Measurements from ENCODE around the gene ITIH3.

Gene ITIH3

GRCh38 chr3:52847726-52848125 is 53.1 kb downstream of the ITIH3 start:
- Mint-ChIP-seq H3K4me3 (no peak overlapping the region), H3K36me3 (ENCODE audit: low read depth) (peaks cover 6% of the 10 kb centered on the region), H3K27me3 (ENCODE audit: low read depth) (no peaks in the 10 kb centered on the region), H3K27ac (no peak overlapping the region), H3K4me1 (ENCODE audit: low read depth) (peaks cover 1% of the 10 kb centered on the region), H3K9me3 (no peaks in the 10 kb centered on the region)

- Mint-ChIP-seq H3K9me3 (no peaks in the 10 kb centered on the region), H3K27ac (no peak overlapping the region), H3K4me1 (ENCODE audit: low read depth) (peaks cover 1% of the 10 kb centered on the region), H3K27me3 (ENCODE audit: low read depth) (no peaks in the 10 kb centered on the region), H3K36me3 (ENCODE audit: low read depth) (peaks cover 6% of the 10 kb centered on the region), H3K4me3 (no peak overlapping the region)
Measured at GRCh38 chr3:52848617-52849016, 54.0 kb downstream of the ITIH3 start.

DNA sequence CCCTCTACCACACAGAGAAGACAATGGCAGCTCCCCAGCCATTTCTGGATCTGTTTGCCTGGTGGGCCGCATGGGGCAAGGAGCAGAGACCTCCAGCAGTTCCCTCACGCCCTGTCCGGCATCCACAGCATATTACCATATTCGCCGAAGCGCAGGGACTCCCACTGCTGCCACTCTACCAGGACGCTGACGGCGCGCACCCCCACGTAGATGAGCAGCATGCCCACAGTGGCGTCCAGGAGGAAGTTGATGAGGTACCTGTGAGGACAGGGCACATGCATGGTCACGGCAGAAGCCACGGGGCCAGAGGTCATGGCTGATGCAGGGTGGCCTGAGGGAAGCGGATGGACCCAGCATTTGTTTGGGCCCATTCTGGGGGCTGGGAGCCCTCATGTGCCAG is 55.1 kb downstream of the ITIH3 start:
- peaks cover 3% of the 10 kb centered on the region for H3K36me3 Mint-ChIP-seq (ENCODE audit: low read depth)
- H3K27ac Mint-ChIP-seq: no peak overlapping the region
- H3K4me1 Mint-ChIP-seq (ENCODE audit: low read depth): no peaks in the 10 kb centered on the region
- H3K9me3 Mint-ChIP-seq: no peaks in the 10 kb centered on the region
- H3K27me3 Mint-ChIP-seq (ENCODE audit: low read depth): no peaks in the 10 kb centered on the region
- no peak overlapping the region for H3K4me3 Mint-ChIP-seq

DNA sequence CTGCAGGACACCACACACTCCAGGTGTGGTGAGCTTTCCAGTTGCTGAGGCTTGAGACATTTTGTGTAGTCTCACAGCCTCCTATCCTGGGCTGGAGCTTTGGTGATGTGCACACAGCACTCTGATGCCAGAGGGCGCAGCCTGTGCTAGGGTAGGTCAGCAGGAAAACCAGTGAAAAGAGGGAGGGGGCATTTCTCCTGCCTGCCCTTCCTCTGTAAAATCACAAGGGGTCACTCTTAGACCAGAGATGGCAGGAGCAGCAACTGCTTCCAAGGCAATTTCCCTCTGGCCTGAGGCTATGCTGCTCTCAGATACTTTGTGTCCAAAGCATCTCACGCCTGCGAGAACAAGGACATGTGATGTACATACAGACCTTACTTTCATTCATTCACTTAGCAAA is 56.8 kb downstream of the ITIH3 start:
- H3K9me3 Mint-ChIP-seq: no peaks in the 10 kb centered on the region
- H3K36me3 Mint-ChIP-seq (ENCODE audit: low read depth): peaks cover 3% of the 10 kb centered on the region
- H3K27me3 Mint-ChIP-seq (ENCODE audit: low read depth): no peaks in the 10 kb centered on the region
- H3K4me1 Mint-ChIP-seq (ENCODE audit: low read depth): no peaks in the 10 kb centered on the region
- H3K27ac Mint-ChIP-seq: no peak overlapping the region
- no peak overlapping the region for H3K4me3 Mint-ChIP-seq

DNA sequence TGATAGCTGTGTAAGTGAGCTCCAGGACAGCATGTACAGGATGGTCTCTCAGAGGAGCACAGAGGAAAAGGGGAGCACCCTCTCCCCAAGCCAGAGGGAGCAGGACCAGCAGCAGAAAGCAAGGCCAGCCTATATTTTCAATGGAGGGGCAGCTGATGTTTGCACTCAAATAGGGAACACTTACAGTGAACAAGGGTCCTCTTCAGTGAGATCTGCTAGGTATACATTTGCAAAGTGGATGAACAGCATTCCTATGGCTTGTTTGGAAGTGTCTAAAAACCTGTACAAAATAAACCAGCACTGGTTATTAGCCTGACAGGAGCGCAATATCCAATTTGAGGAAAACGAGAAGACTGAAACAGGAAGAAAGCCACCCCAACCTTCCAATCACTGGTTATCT is 57.8 kb downstream of the ITIH3 start:
- no peak overlapping the region for H3K27ac Mint-ChIP-seq
- no peaks in the 10 kb centered on the region for H3K27me3 Mint-ChIP-seq (ENCODE audit: low read depth)

GRCh38 chr3:52854013-52854412 is 59.4 kb downstream of the ITIH3 start:
- Mint-ChIP-seq H3K27ac (no peak overlapping the region), H3K4me3 (no peak overlapping the region), H3K36me3 (ENCODE audit: low read depth) (no peaks in the 10 kb centered on the region), H3K9me3 (no peaks in the 10 kb centered on the region), H3K27me3 (ENCODE audit: low read depth) (no peaks in the 10 kb centered on the region), H3K4me1 (ENCODE audit: low read depth) (no peaks in the 10 kb centered on the region)

More for the DNA sequence above, 57.8 kb downstream of the ITIH3 start:
- H3K4me3 Mint-ChIP-seq: no peak overlapping the region
- no peaks in the 10 kb centered on the region for H3K4me1 Mint-ChIP-seq (ENCODE audit: low read depth)
- peaks cover 3% of the 10 kb centered on the region for H3K36me3 Mint-ChIP-seq (ENCODE audit: low read depth)
- H3K9me3 Mint-ChIP-seq: no peaks in the 10 kb centered on the region

DNA sequence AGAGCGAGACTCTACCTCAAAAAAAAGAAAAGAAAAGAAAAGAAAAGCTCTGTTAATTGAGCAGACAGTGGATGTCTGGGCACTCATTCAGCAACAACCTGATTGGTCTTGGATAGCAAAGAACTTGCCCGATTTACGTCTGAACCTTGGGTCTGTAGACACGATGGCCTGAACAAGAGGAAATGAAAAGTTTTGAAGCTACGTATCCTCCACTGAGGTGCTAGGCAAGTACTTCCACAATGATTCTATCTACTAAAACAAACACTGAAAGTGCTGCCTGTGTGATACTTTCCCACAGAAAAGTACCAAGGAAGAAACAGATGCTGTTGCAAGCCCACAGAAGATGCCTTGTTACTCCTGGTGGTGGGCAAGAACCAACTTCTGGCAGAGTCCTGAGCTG is 62.1 kb downstream of the ITIH3 start:
- Mint-ChIP-seq H3K9me3 (no peaks in the 10 kb centered on the region), H3K27me3 (ENCODE audit: low read depth) (no peaks in the 10 kb centered on the region), H3K4me3 (no peak overlapping the region), H3K4me1 (ENCODE audit: low read depth) (no peaks in the 10 kb centered on the region), H3K27ac (no peak overlapping the region), H3K36me3 (ENCODE audit: low read depth) (no peaks in the 10 kb centered on the region)

DNA sequence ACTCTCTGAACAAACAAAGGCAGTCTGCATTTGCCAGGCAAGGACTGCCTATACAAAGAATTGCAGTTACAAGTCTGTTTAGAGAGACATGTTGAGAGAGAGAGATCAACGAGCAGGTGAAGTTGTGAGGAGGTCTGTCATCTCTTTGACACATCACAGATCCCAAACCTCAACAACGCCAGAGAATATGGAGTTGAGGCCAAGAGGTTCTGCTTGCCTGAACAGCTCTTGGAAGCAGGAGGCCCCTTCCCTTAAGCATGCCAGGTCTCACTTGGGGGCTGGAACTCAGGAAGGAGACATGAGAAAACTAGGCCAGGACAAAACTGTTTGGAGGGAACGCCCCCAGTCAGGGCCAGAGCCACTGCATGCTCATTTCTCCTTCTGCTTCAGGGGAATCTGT is 62.5 kb downstream of the ITIH3 start:
- no peak overlapping the region for H3K4me3 Mint-ChIP-seq
- H3K27ac Mint-ChIP-seq: no peak overlapping the region
- H3K36me3 Mint-ChIP-seq (ENCODE audit: low read depth): no peaks in the 10 kb centered on the region
- H3K9me3 Mint-ChIP-seq: no peaks in the 10 kb centered on the region
- H3K27me3 Mint-ChIP-seq (ENCODE audit: low read depth): no peaks in the 10 kb centered on the region
- H3K4me1 Mint-ChIP-seq (ENCODE audit: low read depth): no peaks in the 10 kb centered on the region

- H3K9me3 Mint-ChIP-seq: no peaks in the 10 kb centered on the region
- no peaks in the 10 kb centered on the region for H3K27me3 Mint-ChIP-seq (ENCODE audit: low read depth)
- H3K36me3 Mint-ChIP-seq (ENCODE audit: low read depth): peaks cover 3% of the 10 kb centered on the region
- H3K4me3 Mint-ChIP-seq: no peak overlapping the region
- H3K27ac Mint-ChIP-seq: no peak overlapping the region
- H3K4me1 Mint-ChIP-seq (ENCODE audit: low read depth): no peaks in the 10 kb centered on the region
Measured at GRCh38 chr3:52857864-52858263, 63.3 kb downstream of the ITIH3 start.

Measured in T-helper 1 cell treated with Interleukin-12 subunit alpha and Interleukin-12 subunit beta and Interleukin-4 antibody, amounts not matched to agents 30 μg/mL and 1 μg/mL, for 36 hours (primary cell).